HepG2 (cell line): Measurements from ENCODE around the gene PAPSS2. TPM values are rescaled to one million over a fixed set of nuclear protein-coding genes. Genes with fewer than 3 reads are reported as not detected.

ENCODE experiments used
- CBX2 ChIP-seq, 2 experiments: fragments of 200-600 bp in 1 of 2; sonication (generic); formaldehyde crosslinking in 1 of 2; IDR thresholded peaks; 2 replicates each; pipeline versions ENCODE4 v1.7.0 to v1.8.1; 2018 to 2022; ENCODE audit warnings: low read depth in 2 of 2, low read length in 1 of 2, mild to moderate bottlenecking in 1 of 2, missing genetic modification reagents in 1 of 2
- HMGXB4 ChIP-seq, 2 experiments: sonication (generic) in 1 of 2; formaldehyde crosslinking in 1 of 2; IDR thresholded peaks; 2 replicates each; pipeline versions ENCODE4 v1.4.0 to v1.6.1; 2018 to 2020; ENCODE audit warnings: missing genetic modification reagents in 2 of 2, borderline replicate concordance in 1 of 2, low read depth in 1 of 2, mild to moderate bottlenecking in 1 of 2, missing biosample characterization in 1 of 2
- KDM5B ChIP-seq: sonication (generic); formaldehyde crosslinking; IDR thresholded peaks from 2 replicates; pipeline ENCODE4 v1.4.0; 2020; ENCODE audit warnings: missing genetic modification reagents, mild to moderate bottlenecking, borderline replicate concordance
- STAT6 ChIP-seq: sonication (generic); formaldehyde crosslinking; IDR thresholded peaks from 2 replicates; pipeline ENCODE4 v1.4.0; 2020; ENCODE audit warnings: missing genetic modification reagents, mild to moderate bottlenecking, borderline replicate concordance
- TFDP2 ChIP-seq: sonication (generic); formaldehyde crosslinking; IDR thresholded peaks from 2 replicates; pipeline ENCODE4 v1.4.0; 2020; ENCODE audit warnings: missing genetic modification reagents
- ZBTB14 ChIP-seq: sonication (generic); formaldehyde crosslinking; IDR thresholded peaks from 2 replicates; pipeline ENCODE4 v1.4.0; 2020; ENCODE audit warnings: missing genetic modification reagents
- ZBTB37 ChIP-seq: sonication (generic); formaldehyde crosslinking; IDR thresholded peaks from 2 replicates; pipeline ENCODE4 v1.4.0; 2020; ENCODE audit warnings: mild to moderate bottlenecking, missing genetic modification reagents
- ZNF10 ChIP-seq: sonication (generic); formaldehyde crosslinking; IDR thresholded peaks from 2 replicates; pipeline ENCODE4 v1.4.0; 2020; ENCODE audit warnings: mild to moderate bottlenecking, low read depth, missing genetic modification reagents, borderline replicate concordance
- ZNF280D ChIP-seq: sonication (generic); formaldehyde crosslinking; IDR thresholded peaks from 2 replicates; pipeline ENCODE4 v1.5.1; 2020; ENCODE audit warnings: mild to moderate bottlenecking, missing genetic modification reagents
- ZNF335 ChIP-seq: sonication (generic); formaldehyde crosslinking; IDR thresholded peaks from 2 replicates; pipeline ENCODE4 v1.4.0; 2020; ENCODE audit warnings: missing genetic modification reagents
- ZNF496 ChIP-seq: sonication (generic); formaldehyde crosslinking; IDR thresholded peaks from 2 replicates; pipeline ENCODE4 v1.8.1; 2023; ENCODE audit warnings: mild to moderate bottlenecking, moderate library complexity, missing genetic modification reagents; ENCODE audit not compliant: insufficient replicate concordance
- ZNF7 ChIP-seq: IDR thresholded peaks from 2 replicates; pipeline ENCODE4 v1.6.1; 2016; ENCODE audit warnings: missing biosample characterization, missing genetic modification reagents
- ZNF883 ChIP-seq: sonication (generic); formaldehyde crosslinking; IDR thresholded peaks from 2 replicates; pipeline ENCODE4 v1.5.1; 2020; ENCODE audit warnings: mild to moderate bottlenecking, missing genetic modification reagents; ENCODE audit errors: not compliant biosample characterization
- polyA plus RNA-seq, 8 experiments: library from polyadenylated mRNA; depleted of rRNA in 3 of 8; stranded (reverse) in 7 of 8; unstranded in 1 of 8; fragments of >200 nt; fragmentation: Illumina TruSeq in 4 of 8; extraction: Trizol in 4 of 8; gene quantifications; 2 replicates each; pipeline versions ENCODE4 v1.2.1 to v1.2.3, GENCODE V29; 2011 to 2016; ENCODE audit warnings: low read depth in 4 of 8, missing spikeins in 1 of 8, mixed read lengths in 1 of 8; ENCODE audit not compliant: insufficient read depth in 1 of 8
- total RNA-seq, 5 experiments: library from RNA; depleted of rRNA; stranded (reverse); fragments of >200 nt; fragmentation: Illumina TruSeq; extraction: Trizol; gene quantifications; 2 replicates each; pipeline ENCODE4 v1.2.3, GENCODE V29; 2016; ENCODE audit warnings: low read depth in 1 of 5

PAPSS2 gene
- total and polyA plus RNA-seq, 2 of the 13 experiments (the other 11 are each of a cell fraction or from before 2014, with no cell fraction given), result 0.11 to 0.12 TPM

GRCh38 chr10:87618566-87619423 is 40.9 kb upstream of the PAPSS2 start (continued):
- TF ChIP-seq TFDP2 (0 out of 2 replicates have a peak, but pooled peaks have one; percentile 17), ZBTB14 (CRISPR knock-in tag) (no peak), ZBTB37 (CRISPR knock-in tag) (no peak), KDM5B (no peak), CBX2 (IDR thresholded peaks at IDR 0.05; ENCODE audit: low read depth, low read length) (no peak), CBX2 (CRISPR knock-in tag; IDR thresholded peaks at IDR 0.05; ENCODE audit: low read depth) (no peak), ZNF335 (CRISPR knock-in tag) (peak; percentile 47; the same call in 1 of the 2 replicates), ZNF883 (peak; percentile 49), STAT6 (CRISPR knock-in tag) (0 out of 2 replicates have a peak, but pooled peaks have one; percentile 52), ZNF10 (CRISPR knock-in tag) (no peak), ZNF496 (no peak), ZNF280D (0 out of 2 replicates have a peak, but pooled peaks have one; percentile 62), ZNF7 (CRISPR knock-in tag) (no peak), HMGXB4 (CRISPR knock-in tag; IDR thresholded peaks at IDR 0.05; ENCODE audit: borderline replicate concordance in 1 of 2, low read depth in 1 of 2) (no peak)
